GM19372 (cell line): ENCODE data around the gene ATP5F1C.

Experiments
- ATAC-seq: cut with Tn5 transposase; IDR thresholded peaks from one replicate; pipeline ENCODE4 v1.9.1; 2021; ENCODE audit warnings: mild to moderate bottlenecking, low read depth, moderate library complexity; ENCODE audit not compliant: unreplicated experiment

ATP5F1C gene

GRCh38 chr10:7834262-7834661 is 46.3 kb downstream of the ATP5F1C start:
- ATAC-seq: no peak

GRCh38 chr10:7836571-7836970 is 48.6 kb downstream of the ATP5F1C start:
- no peak for ATAC-seq

- no peak for ATAC-seq
These were observed 58.6 kb downstream of the ATP5F1C start for GRCh38 chr10:7846591-7846990.

GRCh38 chr10:7853226-7853842 is 65.4 kb downstream of the ATP5F1C start:
- ATAC-seq: no peak

- no peak for ATAC-seq
These were observed 65.9 kb downstream of the ATP5F1C start for GRCh38 chr10:7853890-7854289.

GRCh38 chr10:7855205-7855604 is 67.2 kb downstream of the ATP5F1C start:
- no peak for ATAC-seq

GRCh38 chr10:7856678-7857077 is 68.7 kb downstream of the ATP5F1C start:
- ATAC-seq: no peak

GRCh38 chr10:7857262-7857661 is 69.3 kb downstream of the ATP5F1C start:
- no peak for ATAC-seq
